NCI-H526 (cell line): ENCODE measurements around the gene NTMT2.

Experiments used
- DNase-seq, 2 experiments: peaks; one replicate each; lab custom pipeline; 2025; lab: John Stamatoyannopoulos, UW

The NTMT2 gene

DNA sequence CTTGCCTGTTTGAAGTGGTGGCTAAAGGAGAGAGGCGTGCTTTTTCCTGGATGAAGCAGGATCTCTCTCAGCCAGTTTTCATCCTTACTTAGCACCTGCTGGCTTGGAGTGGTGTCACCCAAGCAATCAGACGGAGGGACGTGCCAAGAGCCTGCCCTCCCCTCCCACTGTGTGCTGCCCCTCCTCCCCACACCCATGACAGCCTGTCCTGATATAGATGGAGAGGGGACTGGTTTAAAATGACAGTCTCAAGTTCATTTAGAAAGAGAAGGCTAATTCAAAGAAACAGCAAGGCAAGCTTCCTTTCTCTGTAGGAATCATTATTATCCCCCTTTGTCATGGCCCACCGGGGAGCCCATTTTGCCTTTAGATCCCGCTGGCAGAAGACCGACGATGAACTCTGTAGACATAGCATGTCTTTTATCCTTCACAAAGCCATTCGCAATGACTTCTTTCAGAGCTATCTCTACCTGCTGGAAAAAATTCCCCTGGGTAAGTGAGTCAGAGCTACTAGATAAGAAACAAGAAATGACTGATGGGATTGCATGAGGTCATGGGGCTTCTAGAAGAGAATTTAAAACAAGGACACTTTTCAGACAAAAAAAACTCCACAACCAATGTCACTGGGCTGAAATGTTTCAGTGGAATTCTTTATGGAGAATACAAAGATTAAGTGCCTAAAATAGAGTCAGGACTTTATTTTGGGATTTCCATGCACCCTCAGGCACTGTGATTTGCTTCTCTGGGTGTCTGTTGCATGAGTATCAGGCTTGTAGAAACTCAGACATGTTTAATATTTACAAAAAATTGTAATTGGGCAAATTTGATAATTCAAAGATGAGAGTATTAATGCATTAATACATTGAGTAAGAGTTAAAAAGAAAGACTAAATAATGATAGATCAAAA is at the start of gene NTMT2:
Gene NTMT2, plus strand, starts transcription at position 190 of the 907 bp plus-strand sequence. Its CDS starts 149 bp downstream, at position 339.
- DNase-seq = peak in 1 of 2 experiments; percentile 89

DNA sequence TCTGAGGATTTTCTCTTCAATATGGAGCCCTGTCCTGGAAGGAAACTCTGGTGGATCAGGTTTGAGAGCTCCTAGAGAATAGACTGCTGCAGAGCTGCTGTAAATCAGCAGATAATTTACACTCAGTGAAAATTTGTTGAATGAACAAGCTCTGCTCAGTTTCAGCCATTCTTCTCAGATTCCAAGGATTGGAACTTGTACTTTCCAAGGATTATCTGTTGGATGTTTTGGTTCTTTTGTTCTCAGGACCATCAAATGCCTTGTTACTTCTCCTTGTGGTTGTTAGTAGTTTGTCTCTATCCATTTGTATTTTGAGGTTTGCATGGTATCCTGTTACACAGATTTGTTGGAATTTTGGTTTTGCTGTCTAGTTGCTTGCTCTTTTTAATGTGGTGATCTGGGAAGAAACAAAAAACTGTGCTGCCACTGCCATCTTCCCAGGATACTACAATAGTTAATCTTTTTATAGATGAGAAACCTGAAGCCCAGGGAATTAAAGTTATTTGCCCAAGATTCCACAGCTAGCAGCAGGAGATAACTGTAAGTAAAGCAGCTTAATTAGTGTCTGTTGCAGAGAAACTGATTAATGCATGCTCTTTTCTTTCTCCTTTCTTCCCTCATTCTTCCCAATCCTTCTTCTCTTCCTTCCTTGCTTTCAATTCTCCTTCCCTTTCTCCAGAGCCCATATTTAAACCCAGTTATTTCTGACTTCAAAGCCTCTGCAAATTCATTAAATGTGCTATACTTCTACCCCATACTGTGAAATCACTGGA is 49.6 kb upstream of the NTMT2 start:
- DNase-seq = peak; percentile 18

DNA sequence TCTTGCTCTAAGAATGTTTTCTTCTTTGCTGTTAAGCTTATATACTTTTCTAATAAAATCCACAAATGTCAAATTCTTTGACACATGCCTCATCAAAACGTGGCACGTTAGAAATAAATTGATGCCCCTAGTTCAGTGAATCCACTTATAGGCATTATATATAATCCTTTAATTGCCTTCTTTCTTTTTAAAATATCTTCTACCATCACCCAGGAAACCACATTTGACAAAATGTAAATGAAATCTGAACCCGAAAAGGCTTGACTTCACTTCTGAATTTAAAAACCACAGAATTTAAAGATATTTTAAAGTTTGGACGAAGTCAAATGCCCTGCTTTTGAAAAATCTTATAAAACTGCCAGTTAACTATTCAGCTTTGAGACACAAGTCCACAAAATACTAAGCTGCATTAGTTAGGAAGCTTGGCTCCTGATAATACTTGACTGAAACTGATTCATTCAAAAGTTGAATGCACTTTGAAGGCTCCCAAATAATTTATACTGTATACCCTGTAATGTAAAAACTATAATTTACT is 48.9 kb upstream of the NTMT2 start:
- no peak for DNase-seq

DNA sequence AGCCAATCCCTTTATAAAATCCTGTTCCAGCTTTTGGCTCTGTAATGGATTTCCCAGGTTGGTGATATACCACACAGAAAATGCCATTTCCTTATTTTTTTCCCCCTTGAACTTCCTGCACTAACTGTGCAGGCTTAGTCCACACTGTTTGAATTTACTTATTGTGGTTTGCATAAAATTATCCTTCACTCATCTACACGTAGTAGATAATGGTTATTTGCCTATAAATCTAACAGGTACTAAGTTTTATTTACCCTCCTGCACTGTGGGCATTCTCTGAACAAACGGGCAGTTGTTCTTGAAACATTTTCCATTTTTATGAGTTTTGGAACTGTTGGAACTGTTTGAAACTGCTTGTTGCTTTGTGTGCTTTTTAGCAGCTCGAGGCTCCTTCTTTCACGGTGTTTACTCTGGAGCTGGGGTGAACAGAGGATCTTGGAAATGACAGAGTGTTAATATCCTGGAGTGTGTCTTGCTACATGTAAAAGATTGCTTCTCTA is 48.3 kb upstream of the NTMT2 start:
- peak; percentile 98 to 100 for DNase-seq

DNA sequence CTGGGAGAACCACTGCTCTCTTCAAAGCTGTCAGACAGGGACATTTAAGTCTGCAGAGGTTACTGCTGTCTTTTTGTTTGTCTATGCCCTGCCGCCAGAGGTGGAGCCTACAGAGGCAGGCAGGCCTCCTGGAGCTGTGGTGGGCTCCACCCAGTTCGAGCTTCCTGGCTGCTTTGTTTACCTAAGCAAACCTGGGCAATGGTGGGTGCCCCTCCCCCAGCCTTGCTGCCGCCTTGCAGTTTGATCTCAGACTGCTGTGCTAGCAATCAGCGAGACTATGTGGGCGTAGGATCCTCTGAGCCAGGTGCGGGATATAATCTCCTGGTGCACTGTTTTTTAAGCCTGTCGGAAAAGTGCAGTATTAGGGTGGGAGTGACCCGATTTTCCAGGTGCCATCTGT is 32.6 kb upstream of the NTMT2 start:
- peak in 1 of 2 experiments; percentile 35 for DNase-seq

DNA sequence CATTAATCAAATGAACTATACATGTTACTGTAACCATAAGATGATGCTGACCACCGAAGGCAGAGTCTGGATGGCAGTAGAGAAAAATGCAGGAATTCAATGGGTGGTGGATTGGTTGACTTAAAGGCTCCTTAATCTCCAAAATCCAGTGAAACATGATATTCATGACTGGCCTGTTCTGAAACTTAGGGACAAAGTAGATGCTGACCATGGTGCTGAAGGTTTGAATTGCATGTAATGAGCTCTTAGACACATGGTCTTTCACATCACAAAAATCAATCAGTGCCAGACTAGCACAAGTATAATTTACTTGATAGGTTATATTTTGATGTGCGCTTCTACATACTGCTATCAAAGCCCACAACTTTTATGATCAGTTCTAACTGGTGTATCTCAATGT is 30.9 kb upstream of the NTMT2 start:
- no peak for DNase-seq

DNA sequence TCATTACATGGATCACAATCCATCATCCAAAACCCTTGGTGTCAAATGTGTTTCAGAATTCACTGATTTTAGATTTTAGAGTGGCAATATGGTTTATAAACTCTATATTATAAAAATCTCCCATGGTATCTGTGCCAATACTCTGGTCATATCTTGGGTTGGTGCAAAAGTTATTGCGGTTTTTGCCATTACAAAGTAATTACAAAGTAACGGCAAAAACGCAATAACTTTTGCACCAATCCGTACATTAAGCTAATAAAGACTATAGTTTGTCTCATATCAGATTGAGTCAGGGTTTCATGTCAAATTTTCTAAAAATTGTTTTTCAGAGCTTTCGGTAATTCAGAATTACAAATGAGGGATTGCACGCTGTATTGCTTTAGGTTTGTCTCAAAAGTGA is 23.4 kb upstream of the NTMT2 start:
- DNase-seq = no peak

DNA sequence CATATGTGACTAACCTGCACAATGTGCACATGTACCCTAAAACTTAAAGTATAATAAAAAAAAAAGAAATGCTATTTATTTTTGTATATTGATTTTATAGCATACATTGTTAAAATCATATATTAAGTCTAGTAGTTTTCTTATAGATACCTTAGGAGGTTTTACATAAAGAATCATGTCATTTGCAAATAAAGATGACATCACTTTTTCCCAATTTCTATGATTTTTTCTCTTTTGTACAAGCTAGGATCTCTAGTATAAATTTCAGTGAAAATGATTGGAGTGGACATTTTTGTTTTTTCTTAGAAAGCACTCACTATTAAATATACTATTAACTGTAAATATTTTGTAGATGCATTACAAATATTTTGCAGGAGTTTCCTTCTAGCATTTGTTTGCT is 20.5 kb upstream of the NTMT2 start:
- DNase-seq = no peak

DNA sequence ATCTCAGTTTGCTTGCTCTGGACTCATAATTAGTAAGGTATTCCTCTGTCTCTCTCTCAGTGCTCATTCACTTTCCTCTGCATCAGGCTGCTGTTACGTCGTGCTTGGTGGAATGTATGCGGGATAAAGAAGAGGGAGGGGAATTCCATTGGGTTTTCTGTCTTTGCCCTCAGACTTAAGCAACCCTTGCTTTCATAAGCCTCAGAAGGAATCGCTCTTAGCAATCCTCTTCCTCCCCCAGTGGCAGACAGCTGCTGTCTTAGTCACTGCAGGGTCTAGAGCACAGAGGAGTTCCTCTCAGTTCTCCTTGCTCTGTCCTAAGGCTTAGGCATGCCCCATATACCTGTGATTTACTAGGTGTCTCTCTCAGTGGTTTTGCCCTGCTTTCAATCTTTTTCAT is 19.1 kb upstream of the NTMT2 start:
- DNase-seq = no peak

DNA sequence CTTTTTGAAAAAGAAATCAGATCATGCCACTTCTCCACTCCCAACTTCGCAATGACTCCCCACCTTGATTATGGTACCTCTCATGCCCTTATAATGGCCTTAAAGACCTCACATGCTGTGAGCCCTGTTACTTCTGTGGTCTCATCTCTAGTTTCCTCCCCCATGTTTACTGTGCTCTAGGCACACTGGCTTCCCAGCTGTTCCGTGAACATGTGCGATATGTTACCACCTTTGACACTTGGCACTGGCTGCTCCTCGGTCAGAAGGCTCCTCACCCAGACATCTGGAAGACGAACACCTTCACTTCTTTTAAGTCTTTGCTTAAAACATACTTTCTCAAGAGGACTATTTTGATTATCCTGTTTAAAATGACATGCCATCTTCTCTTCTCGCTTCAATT is 14.3 kb upstream of the NTMT2 start:
- no peak for DNase-seq

DNA sequence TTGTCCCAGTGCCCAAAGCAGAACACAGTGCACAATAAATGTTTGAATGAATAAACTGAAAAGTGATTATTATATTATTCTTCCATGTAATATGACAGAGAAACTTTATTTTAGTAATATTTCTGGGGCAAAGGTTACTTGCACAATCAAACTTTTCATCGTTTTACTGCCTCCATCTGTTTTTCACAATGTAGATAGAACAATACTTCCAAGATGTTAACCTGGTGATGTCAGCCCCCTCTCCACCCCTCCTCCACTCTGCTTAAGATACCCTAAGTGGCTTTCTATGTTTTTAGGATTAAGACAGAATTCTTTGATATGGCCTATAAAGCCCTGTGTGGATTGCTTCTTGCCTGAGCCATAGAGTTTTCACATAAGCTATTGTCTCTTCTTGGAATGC is 13.8 kb upstream of the NTMT2 start:
- no peak for DNase-seq

DNA sequence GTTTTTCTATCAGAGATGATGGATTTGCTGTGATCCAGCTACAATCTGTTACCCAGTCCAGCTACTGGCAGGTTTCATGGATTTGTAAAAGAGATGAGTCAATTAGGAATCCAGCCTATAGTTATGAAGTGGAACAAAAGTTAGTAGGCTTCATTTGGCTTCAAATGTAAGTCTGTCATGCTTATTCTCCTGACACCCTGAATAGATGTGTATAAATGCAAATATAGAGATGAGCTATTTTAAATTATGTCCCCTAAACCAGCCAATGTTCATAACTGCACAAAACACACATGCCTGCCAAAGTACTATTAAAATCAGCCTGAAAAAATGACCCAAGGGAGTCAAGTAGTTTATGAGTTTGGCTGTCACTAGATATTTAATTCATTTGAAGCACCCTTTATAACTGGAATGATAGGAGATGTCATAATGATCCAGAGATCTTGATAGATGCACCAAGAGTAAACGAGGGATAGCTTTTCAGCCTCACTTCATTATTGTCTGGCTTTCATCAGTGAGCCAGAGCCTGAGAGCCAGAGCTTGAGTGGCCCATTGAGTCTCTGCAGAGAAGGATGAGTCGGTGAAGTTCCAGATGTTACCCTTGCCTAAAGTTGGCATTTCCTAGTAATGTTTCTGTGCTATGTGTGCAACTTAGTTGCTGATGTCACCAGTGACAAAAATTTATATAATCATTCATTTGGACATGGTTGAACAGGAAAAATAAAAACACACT is 11.8 kb upstream of the NTMT2 start:
- DNase-seq = no peak

DNA sequence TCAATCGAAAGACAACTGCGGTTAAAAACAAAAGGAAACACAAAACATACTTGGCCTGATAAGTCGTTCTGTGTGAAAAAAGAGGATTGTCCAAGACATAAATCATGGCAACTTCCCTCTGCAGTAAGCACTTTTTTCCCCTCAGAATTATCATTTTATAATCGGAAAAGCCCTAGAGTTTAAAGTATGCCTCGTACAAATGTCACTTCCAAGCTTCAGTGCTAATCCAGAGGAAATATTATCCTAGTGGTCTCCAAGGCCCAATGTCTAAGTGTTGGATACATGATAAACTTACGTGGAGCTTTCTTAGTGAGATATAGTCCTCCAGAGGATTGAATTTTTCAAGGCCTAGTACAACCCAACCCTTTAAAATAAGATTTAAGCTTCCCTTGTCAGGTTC is 11.2 kb upstream of the NTMT2 start:
- DNase-seq = no peak

DNA sequence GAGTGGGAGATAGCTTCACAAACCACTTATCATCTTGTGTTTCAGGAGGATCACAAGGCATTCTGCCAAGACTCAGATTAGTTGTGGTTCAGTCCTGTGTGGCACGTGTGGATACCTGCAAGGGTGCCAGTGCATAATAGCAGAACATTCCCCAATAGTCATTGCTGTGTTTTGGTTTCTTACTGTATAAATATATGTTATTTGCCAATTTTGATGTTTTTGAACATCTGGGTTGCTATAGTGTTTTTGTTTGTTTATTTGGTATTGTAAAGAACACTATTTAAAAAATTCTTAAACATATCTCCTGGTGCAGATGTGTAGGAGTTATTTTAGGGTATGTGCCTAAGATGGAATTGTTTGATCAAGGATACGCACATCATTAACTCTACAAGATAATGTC is 5.4 kb upstream of the NTMT2 start:
- DNase-seq = no peak

DNA sequence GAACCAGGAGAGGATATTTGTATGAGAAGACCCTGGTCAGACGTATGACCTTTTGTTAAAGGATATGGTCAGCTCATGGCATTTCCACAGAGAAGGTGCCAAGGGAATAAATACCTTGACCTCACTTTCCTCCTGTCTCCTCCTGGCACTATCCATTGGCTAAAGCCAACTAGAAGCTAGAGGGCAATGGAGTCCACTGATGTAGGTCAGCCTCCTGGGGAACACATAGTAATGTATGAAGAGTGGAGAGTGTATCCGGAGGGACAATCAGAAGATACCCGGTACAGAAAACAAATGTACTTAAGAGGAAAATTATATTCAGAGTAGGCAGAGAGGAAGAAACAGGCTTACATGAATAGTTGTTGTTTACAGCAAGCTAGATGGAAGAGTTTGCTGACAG is 698 bp upstream of the NTMT2 start:
- peak in 1 of 2 experiments; percentile 26 for DNase-seq

DNA sequence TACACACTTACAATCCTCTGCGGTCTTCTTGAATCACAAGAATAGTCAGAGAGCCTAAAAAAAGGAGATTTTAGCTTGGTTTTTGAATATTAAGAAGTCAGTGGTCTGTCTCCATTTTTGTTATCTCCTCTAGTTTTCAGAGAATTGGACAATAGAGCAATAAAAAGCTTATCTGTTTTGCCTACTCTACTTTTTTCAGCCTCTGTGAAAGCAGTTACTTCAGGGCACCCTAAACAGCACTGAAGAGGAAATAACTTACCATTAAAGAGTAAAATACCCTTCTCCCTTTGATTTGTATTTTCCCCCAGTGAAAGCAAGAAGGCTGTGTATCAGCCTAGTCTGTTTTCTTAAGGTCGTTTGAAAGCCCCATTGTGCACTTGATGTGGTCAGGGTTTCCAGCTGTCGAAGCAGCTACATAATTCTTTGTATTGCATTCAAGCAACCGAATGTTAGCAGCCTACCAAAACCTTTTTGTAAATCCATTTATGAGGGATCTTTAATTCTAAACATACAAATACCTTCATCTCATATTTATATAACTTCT is 1.0 kb downstream of the NTMT2 start:
- DNase-seq = no peak

DNA sequence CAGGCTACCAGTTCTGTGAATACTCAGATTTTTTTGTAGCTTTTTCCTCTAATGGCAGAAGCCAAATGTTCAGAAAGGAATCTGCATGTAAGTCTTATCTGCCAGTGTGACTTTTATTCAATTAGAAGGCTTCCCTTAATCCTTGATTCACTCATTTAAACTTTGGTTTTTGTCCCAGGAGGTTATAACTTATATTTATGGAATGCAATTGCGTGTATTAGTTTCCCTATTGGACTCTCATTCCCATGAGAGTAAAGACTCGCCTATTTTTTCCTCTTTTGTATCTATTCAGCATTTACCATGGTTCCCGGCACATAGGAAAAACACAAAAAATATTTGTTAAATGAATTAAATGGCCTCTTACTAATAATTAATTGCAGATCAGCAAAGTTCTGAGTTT is 3.5 kb downstream of the NTMT2 start:
- no peak for DNase-seq

DNA sequence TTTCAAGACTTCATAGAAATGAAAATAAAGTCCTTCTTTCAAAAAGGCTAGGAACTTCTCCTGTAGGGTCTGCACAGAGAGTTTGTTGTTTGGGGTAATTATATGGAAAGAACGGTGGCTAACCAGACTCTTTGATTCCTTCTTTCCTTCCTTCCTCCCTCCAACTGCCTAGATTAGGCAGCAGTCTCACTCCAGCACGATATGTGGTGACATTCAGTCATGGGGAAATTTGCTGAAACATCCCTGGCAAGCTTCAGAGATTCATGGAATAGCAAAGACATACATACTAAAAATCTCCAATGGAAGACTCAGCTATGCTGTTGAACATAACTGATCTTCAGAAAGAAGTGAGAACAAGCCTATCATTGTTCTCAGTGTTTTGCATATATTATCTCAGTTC is 4.3 kb downstream of the NTMT2 start:
- DNase-seq = peak; percentile 62 to 63

DNA sequence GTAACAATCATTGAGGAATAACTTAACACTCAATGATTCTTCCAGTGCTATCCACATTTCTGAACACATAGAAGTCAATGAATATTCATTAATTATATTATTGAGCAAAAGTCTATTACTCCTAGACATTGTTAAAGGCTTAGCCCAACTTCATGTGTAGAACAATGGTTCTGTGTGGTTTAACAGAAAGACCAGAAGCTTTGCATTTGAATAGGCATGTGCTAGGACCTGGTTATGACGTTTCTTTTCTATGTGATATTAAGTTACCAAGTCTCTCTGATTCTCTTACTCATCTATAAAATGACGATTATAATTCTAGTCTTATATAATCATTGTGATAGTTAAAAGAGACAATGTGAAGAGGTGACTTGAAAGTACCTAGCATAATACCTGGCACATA is 5.2 kb downstream of the NTMT2 start:
- peak; percentile 42 to 50 for DNase-seq

DNA sequence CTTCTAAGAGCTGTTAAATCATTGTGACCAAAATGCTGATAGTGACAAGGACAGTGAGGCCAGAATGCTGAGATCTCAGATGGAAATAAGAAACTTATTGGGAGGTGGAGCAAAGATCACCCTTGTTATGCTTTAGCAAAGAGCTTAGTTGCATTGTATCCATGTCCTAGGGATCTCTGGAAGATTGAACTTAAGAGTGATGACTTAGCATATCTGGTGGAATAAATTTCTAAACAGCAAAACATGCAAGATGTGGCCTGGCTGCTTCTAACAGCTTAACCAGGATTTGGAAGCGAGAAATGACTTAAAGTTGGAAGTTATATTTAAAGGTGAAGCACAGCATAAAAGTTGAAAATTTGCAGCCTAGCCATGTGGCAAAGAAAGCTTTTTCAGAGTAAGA is 7.7 kb downstream of the NTMT2 start:
- DNase-seq = no peak

DNA sequence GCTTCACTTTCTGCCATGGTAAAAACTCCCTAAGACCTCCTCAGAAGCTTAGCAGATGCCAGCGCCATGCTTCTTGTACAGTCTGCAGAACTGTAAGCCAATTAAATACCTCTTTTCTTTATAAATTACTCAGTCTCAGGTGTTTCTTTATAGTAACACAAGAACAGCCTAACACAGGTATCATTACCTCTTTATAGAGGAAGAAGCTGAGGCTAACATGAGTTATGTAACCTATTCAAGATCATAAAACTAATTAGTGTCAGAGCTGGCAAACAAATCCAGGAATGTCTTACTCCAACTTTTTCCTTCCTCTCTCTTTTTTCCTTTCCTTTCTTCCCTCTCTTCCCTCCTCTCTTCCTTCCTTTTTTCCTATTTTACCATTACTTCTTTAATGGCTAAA is 9.3 kb downstream of the NTMT2 start:
- no peak for DNase-seq

DNA sequence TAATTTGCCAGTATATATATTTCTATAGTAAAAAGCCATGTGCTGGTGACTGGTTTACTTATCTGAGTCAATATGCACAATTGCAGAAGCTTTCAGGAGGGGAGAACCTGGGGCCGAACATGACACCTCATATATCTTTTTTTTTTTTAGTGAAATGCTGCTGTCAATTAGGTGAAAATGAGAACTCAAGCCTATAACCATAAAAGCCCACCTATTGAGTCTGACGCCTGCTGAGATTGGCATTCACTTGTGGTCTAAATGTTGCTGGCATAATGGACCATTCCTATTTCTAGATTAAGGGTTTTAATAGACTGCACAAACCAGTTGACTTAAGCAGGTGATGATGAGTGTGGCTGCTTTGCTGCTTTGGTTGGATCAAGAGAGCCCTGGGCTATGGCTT is 10.8 kb downstream of the NTMT2 start:
- no peak for DNase-seq
